ENCODE measurements around the gene PRKCE.

GRCh38 chr2:46225730-46226129 is 574.3 kb downstream of the PRKCE start:
- TF ChIP-seq, protein P1, sequence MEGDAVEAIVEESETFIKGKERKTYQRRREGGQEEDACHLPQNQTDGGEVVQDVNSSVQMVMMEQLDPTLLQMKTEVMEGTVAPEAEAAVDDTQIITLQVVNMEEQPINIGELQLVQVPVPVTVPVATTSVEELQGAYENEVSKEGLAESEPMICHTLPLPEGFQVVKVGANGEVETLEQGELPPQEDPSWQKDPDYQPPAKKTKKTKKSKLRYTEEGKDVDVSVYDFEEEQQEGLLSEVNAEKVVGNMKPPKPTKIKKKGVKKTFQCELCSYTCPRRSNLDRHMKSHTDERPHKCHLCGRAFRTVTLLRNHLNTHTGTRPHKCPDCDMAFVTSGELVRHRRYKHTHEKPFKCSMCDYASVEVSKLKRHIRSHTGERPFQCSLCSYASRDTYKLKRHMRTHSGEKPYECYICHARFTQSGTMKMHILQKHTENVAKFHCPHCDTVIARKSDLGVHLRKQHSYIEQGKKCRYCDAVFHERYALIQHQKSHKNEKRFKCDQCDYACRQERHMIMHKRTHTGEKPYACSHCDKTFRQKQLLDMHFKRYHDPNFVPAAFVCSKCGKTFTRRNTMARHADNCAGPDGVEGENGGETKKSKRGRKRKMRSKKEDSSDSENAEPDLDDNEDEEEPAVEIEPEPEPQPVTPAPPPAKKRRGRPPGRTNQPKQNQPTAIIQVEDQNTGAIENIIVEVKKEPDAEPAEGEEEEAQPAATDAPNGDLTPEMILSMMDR (IDR thresholded peaks at IDR 0.05): no peak
- TF ChIP-seq POLR2A (IDR thresholded peaks at IDR 0.05): no peak
